SK-N-SH (cell line): ENCODE measurements around the gene ABHD2. TPM values are rescaled to one million over a fixed set of nuclear protein-coding genes. Genes with fewer than 3 reads are reported as not detected.

Experiments
- CTCF ChIA-PET: fragments of 300-600, 350-600 bp; formaldehyde crosslinking; extraction: SDS; loops from one replicate; lab custom pipeline; 2021; lab: Yijun Ruan, JAX
- POLR2A ChIA-PET: fragments of 350-600 bp; sonication (Branson Sonifier 250); formaldehyde crosslinking; extraction: SDS; loops from one replicate; lab custom pipeline; 2020; ENCODE audit warnings: antibody characterized with exemption, inconsistent platforms; lab: Yijun Ruan, JAX
- DNase-seq: peaks from one replicate; pipeline ENCODE4 v3.0.0; 2012
- H2AFZ ChIP-seq: fragments of 200-600 bp; sonication (generic); 2 replicates; pipeline ENCODE4 v1.8.1; 2016; ENCODE audit warnings: antibody characterized with exemption, mild to moderate bottlenecking, low read depth
- H3F3A ChIP-seq: fragments of 200-600 bp; sonication (generic); replicated peaks from 2 replicates; pipeline ENCODE3; 2016; ENCODE audit warnings: antibody characterized with exemption, mild to moderate bottlenecking; ENCODE audit not compliant: insufficient read depth
- H3K27ac ChIP-seq, 2 experiments: fragments of 200-500 bp in 1 of 2; fragments of 200-600 bp in 1 of 2; sonication (Bioruptor generic) in 1 of 2; sonication (generic), shearing (Covaris generic) in 1 of 2; 2 replicates each; pipeline versions ENCODE4 v1.5.1 to v1.6.1; 2014 to 2016; ENCODE audit warnings: low read depth in 2 of 2, inconsistent platforms in 1 of 2, low read length in 1 of 2, mild to moderate bottlenecking in 1 of 2, mixed read lengths in 1 of 2
- H3K27me3 ChIP-seq: fragments of 200-600 bp; sonication (generic), shearing (Covaris generic); 2 replicates; pipeline ENCODE4 v1.6.1; 2016; ENCODE audit warnings: mixed run types; ENCODE audit not compliant: insufficient read depth
- H3K36me3 ChIP-seq, 2 experiments: fragments of 200-500 bp in 1 of 2; fragments of 200-600 bp in 1 of 2; sonication (Bioruptor generic) in 1 of 2; sonication (generic) in 1 of 2; replicated peaks in 1 of 2; 2 replicates each; pipeline versions ENCODE3 to v1.5.1; 2014 to 2016; ENCODE audit warnings: low read length in 1 of 2, mild to moderate bottlenecking in 1 of 2; ENCODE audit not compliant: insufficient read depth in 2 of 2, control insufficient read depth in 1 of 2
- H3K4me1 ChIP-seq, 2 experiments: fragments of 200-500 bp in 1 of 2; fragments of 200-600 bp in 1 of 2; sonication (Bioruptor generic) in 1 of 2; sonication (generic), shearing (Covaris generic) in 1 of 2; 2 replicates each; pipeline versions ENCODE4 v1.5.1 to v1.6.1; 2014 to 2016; ENCODE audit warnings: low read depth in 1 of 2, low read length in 1 of 2, mixed run types in 1 of 2; ENCODE audit not compliant: insufficient read depth in 2 of 2, control insufficient read depth in 1 of 2
- H3K4me2 ChIP-seq: fragments of 200-600 bp; sonication (generic), shearing (Covaris generic); 2 replicates; pipeline ENCODE4 v1.6.1; 2017; ENCODE audit warnings: mixed run types
- H3K4me3 ChIP-seq, 2 experiments: fragments of 200-500 bp in 1 of 2; fragments of 200-600 bp in 1 of 2; sonication (Bioruptor generic) in 1 of 2; sonication (generic), shearing (Covaris generic) in 1 of 2; 2 replicates each; pipeline versions ENCODE4 v1.5.1 to v1.8.1; 2014 to 2016; ENCODE audit warnings: low read depth in 2 of 2, inconsistent platforms in 1 of 2, low read length in 1 of 2, mild to moderate bottlenecking in 1 of 2, mixed read lengths in 1 of 2, moderate library complexity in 1 of 2
- H3K79me2 ChIP-seq: fragments of 200-600 bp; sonication (generic); 2 replicates; pipeline ENCODE4 v1.8.1; 2017; ENCODE audit warnings: mild to moderate bottlenecking; ENCODE audit not compliant: insufficient read depth
- H3K9ac ChIP-seq: fragments of 200-600 bp; sonication (generic); 2 replicates; pipeline ENCODE4 v1.6.1; 2017; ENCODE audit warnings: mixed run types
- H3K9me2 ChIP-seq: fragments of 200-600 bp; sonication (generic); 2 replicates; pipeline ENCODE4 v1.6.1; 2017; ENCODE audit warnings: mixed run types
- H3K9me3 ChIP-seq: fragments of 200-600 bp; sonication (generic); 2 replicates; pipeline ENCODE4 v1.6.1; 2017; ENCODE audit warnings: mixed run types, mild to moderate bottlenecking, moderate library complexity
- H4K20me1 ChIP-seq: fragments of 200-600 bp; sonication (generic); 2 replicates; pipeline ENCODE4 v1.6.1; 2017; ENCODE audit warnings: mild to moderate bottlenecking, mixed run types; ENCODE audit not compliant: insufficient read depth
- CHD2 ChIP-seq: fragments of 150-350 bp; IDR thresholded peaks from 2 replicates; pipeline ENCODE4 v1.6.1; 2018; ENCODE audit warnings: low read length; ENCODE audit not compliant: partially characterized antibody
- FOSL2 ChIP-seq: IDR thresholded peaks from 2 replicates; pipeline ENCODE4 v1.4.0; 2012; ENCODE audit warnings: low read depth, mild to moderate bottlenecking, moderate library complexity, borderline replicate concordance
- FOXJ3 ChIP-seq: sonication (generic); formaldehyde crosslinking; IDR thresholded peaks from 2 replicates; pipeline ENCODE4 v1.5.1; 2020; ENCODE audit warnings: mild to moderate bottlenecking, missing genetic modification reagents
- GABPA ChIP-seq: IDR thresholded peaks from 2 replicates; pipeline ENCODE4 v1.4.0; 2012; ENCODE audit warnings: low read depth, mild to moderate bottlenecking
- JUND ChIP-seq: IDR thresholded peaks from 2 replicates; pipeline ENCODE4 v1.4.0; 2012
- RAD21 ChIP-seq: IDR thresholded peaks from 2 replicates; pipeline ENCODE4 v1.6.1; 2012; ENCODE audit warnings: mild to moderate bottlenecking, low read length
- RFX5 ChIP-seq: IDR thresholded peaks from 2 replicates; pipeline ENCODE4 v1.6.1; 2012; ENCODE audit warnings: mild to moderate bottlenecking, improper control_type of control experiment, low read length
- RXRA ChIP-seq: IDR thresholded peaks from 2 replicates; pipeline ENCODE4 v1.4.0; 2012; ENCODE audit warnings: low read depth, mild to moderate bottlenecking, borderline replicate concordance
- SIN3A ChIP-seq: IDR thresholded peaks from 2 replicates; pipeline ENCODE4 v1.6.1; 2012; ENCODE audit warnings: low read depth, mild to moderate bottlenecking, low read length, moderate library complexity, borderline replicate concordance
- SMC3 ChIP-seq: IDR thresholded peaks from 2 replicates; pipeline ENCODE4 v1.6.1; 2012; ENCODE audit warnings: low read depth, low read length, improper control_type of control experiment
- WGBS: methylation state at CpG from one replicate; pipeline ENCODE4 v1.1.6; 2017; ENCODE audit warnings: low lambda C conversion rate; 5-methylcytosine and 5-hydroxymethylcytosine counted together
- polyA plus RNA-seq, 3 experiments: library from polyadenylated mRNA; depleted of rRNA; stranded (reverse); fragments of >200 nt; gene quantifications; 2 replicates each; pipeline ENCODE4 v1.2.3, GENCODE V29; 2012
- TF ChIP-seq, protein P1 (sequence below): fragments of 150-350 bp; IDR thresholded peaks from 2 replicates; pipeline ENCODE4 v1.6.1; 2017; ENCODE audit warnings: antibody characterized with exemption, low read length, low read depth, borderline replicate concordance
- TF ChIP-seq, protein P2 (sequence below): IDR thresholded peaks from 2 replicates; pipeline ENCODE4 v1.4.0; 2012; ENCODE audit warnings: low read depth
- TF ChIP-seq, protein P3 (sequence below): fragments of 200-600 bp; sonication (generic); IDR thresholded peaks from 2 replicates; pipeline ENCODE4 v1.6.1; 2017; ENCODE audit warnings: antibody characterized with exemption, mild to moderate bottlenecking, moderate library complexity
- TF ChIP-seq, protein P4 (sequence below): IDR thresholded peaks from 2 replicates; pipeline ENCODE4 v1.4.0; 2012; ENCODE audit warnings: low read depth, borderline replicate concordance
- TF ChIP-seq, protein P5 (sequence below): IDR thresholded peaks from 2 replicates; pipeline ENCODE4 v1.4.0; 2012; ENCODE audit warnings: low read depth, borderline replicate concordance
- TF ChIP-seq, protein P6 (sequence below): IDR thresholded peaks from 2 replicates; pipeline ENCODE4; 2012

ABHD2 gene
- polyA plus RNA-seq, 1 of the 3 experiments (the other 2 are of a cell fraction): 19.2 TPM

DNA sequence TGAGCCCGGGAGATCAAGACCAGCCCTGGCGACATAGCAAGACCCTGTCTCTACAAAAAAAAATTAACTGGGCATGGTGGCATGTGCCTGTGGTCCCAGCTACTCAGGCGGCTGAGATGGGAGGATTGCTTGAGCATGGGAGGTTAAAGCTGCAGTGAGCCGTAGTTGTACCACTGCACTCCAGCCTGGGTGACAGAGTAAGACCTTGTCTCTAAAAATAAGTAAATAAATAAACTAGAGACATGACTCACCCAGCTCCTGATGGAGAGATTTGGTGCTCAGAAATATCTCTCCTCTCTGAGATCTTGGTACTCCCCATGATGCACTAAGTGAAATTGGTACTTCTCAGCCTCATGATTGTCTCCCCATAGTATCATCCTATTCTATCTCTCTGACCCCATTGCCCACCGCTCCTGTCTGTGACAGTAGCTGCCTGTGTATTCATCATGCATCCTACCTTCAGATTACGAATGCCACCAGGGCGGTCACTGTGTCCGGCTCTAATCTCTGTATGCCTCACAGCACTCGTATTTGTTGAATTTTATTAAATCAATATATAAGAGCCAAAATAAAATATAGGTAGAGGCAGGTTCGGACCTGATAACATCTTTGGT is 50.9 kb downstream of the ABHD2 start:
- TF ChIP-seq FOSL2: 0 out of 2 replicates have a peak, but pooled peaks have one; percentile 12
- no peak for TF ChIP-seq JUND
- WGBS: 77% methylated on average over 10 of the region's 10 CpGs
- DNase-seq: no peak
- POLR2A ChIA-PET: no interaction called here
- Histone ChIP-seq H3K4me1 (peaks cover 35 to 45% of the 10 kb centered on the region in 2 experiments), H4K20me1 (no peaks in the 10 kb centered on the region; the same call in 1 of the 2 replicates), H3K4me2 (peak overlapping the region; percentile 59; the same call in 1 of the 2 replicates), H2AFZ (no peak overlapping the region), H3K27me3 (no peaks in the 10 kb centered on the region), H3K4me3 (no peak overlapping the region), H3F3A (peaks cover 20% of the 10 kb centered on the region), H3K79me2 (no peaks in the 10 kb centered on the region; the same call in 1 of the 2 replicates), H3K9ac (no peak overlapping the region), H3K36me3 (peaks cover 4 to 11% of the 10 kb centered on the region in 2 experiments), H3K9me3 (no peaks in the 10 kb centered on the region), H3K9me2 (no peaks in the 10 kb centered on the region), H3K27ac (peak overlapping the region in 1 of 2 experiments; percentile 46; a peak in 1 of 4 replicates)
- CTCF ChIA-PET: interaction anchor here (0.8 to 4.7 kb wide), 15 partner anchors 10 to 81 kb away, joined by 3 to 27 read pairs (median 4); no protein-coding TSS in a partner anchor

DNA sequence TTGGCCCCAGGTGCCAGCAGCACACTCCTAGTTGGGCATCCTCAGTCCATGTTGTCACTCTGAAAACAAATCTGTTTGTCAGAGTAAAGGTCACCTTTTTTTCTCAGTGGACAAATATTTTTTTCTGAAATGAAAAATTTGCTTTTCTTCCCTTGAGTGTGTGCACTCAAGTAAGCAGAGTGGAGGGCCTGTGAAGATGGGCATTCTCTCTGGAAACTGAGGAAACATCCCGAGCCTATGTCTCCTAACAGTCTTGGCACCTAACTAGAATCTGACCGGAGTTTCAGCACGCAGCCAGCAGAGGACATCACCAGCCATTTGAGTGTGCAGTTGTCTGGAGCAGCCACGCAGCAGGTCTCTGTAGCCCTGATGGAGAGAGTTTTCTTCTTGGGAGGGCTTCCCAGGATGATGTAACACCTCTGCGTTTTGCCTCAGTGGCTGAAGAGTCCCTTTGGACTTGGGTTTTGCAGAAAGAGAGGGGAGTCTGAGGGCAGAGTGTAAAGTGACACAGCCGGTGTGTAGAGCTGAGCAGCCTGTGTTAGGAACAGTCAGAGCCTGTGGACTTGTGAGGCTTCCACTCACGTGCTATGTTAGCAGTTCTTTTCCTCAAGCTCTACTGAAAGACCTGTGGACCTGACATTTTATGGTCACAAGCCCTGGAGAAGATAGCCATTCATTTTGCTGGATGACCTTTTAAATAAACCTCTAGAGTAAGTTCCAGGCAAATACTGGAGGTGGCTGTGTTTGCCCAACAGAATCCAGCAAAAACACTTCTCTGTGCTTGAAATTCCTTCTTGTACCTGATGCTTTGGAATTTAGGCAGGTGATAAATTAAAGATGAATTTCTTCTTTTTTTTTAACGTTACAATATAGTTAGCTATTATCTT is 51.6 kb downstream of the ABHD2 start:
- Histone ChIP-seq H3K9me3 (no peaks in the 10 kb centered on the region), H3K4me2 (peak overlapping the region; percentile 59; the same call in 1 of the 2 replicates), H4K20me1 (no peaks in the 10 kb centered on the region; the same call in 1 of the 2 replicates), H3K4me3 (no peak overlapping the region), H3K79me2 (no peaks in the 10 kb centered on the region; the same call in 1 of the 2 replicates), H3K27ac (peak overlapping the region; percentile 11 to 46; a peak in 2 of 4 replicates), H3K4me1 (peaks cover 35 to 49% of the 10 kb centered on the region in 2 experiments), H3K9me2 (no peaks in the 10 kb centered on the region), H2AFZ (no peak overlapping the region), H3K27me3 (no peaks in the 10 kb centered on the region), H3K36me3 (peaks cover 3 to 11% of the 10 kb centered on the region in 2 experiments), H3F3A (peaks cover 23% of the 10 kb centered on the region), H3K9ac (no peak overlapping the region)
- ChIA-PET CTCF (interaction anchor here (1.0 to 4.7 kb wide), 13 partner anchors 11 to 235 kb away, joined by 3 to 31 read pairs (median 5); no protein-coding TSS in a partner anchor), POLR2A (no interaction called here)
- DNase-seq: peak; percentile 22
- 89% methylated on average over 8 of the region's 8 CpGs for WGBS
- TF ChIP-seq GABPA (no peak), CHD2 (no peak), RAD21 (peak; percentile 59), RFX5 (no peak), RXRA (no peak), FOXJ3 (CRISPR knock-in tag) (no peak), JUND (no peak), SIN3A (no peak), SMC3 (peak; percentile 57; the same call in 1 of the 2 replicates)
- TF ChIP-seq, protein P1, sequence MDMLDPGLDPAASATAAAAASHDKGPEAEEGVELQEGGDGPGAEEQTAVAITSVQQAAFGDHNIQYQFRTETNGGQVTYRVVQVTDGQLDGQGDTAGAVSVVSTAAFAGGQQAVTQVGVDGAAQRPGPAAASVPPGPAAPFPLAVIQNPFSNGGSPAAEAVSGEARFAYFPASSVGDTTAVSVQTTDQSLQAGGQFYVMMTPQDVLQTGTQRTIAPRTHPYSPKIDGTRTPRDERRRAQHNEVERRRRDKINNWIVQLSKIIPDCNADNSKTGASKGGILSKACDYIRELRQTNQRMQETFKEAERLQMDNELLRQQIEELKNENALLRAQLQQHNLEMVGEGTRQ: no peak
- TF ChIP-seq, protein P2, sequence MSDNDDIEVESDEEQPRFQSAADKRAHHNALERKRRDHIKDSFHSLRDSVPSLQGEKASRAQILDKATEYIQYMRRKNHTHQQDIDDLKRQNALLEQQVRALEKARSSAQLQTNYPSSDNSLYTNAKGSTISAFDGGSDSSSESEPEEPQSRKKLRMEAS: no peak
- TF ChIP-seq, protein P3, sequence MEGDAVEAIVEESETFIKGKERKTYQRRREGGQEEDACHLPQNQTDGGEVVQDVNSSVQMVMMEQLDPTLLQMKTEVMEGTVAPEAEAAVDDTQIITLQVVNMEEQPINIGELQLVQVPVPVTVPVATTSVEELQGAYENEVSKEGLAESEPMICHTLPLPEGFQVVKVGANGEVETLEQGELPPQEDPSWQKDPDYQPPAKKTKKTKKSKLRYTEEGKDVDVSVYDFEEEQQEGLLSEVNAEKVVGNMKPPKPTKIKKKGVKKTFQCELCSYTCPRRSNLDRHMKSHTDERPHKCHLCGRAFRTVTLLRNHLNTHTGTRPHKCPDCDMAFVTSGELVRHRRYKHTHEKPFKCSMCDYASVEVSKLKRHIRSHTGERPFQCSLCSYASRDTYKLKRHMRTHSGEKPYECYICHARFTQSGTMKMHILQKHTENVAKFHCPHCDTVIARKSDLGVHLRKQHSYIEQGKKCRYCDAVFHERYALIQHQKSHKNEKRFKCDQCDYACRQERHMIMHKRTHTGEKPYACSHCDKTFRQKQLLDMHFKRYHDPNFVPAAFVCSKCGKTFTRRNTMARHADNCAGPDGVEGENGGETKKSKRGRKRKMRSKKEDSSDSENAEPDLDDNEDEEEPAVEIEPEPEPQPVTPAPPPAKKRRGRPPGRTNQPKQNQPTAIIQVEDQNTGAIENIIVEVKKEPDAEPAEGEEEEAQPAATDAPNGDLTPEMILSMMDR: peak; percentile 46
- TF ChIP-seq, protein P4, sequence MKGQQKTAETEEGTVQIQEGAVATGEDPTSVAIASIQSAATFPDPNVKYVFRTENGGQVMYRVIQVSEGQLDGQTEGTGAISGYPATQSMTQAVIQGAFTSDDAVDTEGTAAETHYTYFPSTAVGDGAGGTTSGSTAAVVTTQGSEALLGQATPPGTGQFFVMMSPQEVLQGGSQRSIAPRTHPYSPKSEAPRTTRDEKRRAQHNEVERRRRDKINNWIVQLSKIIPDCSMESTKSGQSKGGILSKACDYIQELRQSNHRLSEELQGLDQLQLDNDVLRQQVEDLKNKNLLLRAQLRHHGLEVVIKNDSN: no peak
- TF ChIP-seq, protein P5, sequence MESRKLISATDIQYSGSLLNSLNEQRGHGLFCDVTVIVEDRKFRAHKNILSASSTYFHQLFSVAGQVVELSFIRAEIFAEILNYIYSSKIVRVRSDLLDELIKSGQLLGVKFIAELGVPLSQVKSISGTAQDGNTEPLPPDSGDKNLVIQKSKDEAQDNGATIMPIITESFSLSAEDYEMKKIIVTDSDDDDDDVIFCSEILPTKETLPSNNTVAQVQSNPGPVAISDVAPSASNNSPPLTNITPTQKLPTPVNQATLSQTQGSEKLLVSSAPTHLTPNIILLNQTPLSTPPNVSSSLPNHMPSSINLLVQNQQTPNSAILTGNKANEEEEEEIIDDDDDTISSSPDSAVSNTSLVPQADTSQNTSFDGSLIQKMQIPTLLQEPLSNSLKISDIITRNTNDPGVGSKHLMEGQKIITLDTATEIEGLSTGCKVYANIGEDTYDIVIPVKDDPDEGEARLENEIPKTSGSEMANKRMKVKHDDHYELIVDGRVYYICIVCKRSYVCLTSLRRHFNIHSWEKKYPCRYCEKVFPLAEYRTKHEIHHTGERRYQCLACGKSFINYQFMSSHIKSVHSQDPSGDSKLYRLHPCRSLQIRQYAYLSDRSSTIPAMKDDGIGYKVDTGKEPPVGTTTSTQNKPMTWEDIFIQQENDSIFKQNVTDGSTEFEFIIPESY: no peak
- TF ChIP-seq, protein P6, sequence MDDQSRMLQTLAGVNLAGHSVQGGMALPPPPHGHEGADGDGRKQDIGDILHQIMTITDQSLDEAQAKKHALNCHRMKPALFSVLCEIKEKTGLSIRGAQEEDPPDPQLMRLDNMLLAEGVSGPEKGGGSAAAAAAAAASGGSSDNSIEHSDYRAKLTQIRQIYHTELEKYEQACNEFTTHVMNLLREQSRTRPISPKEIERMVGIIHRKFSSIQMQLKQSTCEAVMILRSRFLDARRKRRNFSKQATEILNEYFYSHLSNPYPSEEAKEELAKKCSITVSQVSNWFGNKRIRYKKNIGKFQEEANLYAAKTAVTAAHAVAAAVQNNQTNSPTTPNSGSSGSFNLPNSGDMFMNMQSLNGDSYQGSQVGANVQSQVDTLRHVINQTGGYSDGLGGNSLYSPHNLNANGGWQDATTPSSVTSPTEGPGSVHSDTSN: no peak
